ENCODE data around the gene RSL24D1. TPM values are rescaled to one million over a fixed set of nuclear protein-coding genes. Genes with fewer than 3 reads are reported as not detected.
"Not testable (repeated sequence)": the region's sequence is repeated elsewhere in the genome, so short reads cannot be mapped to it uniquely, and the experiment has no call there.

Gene RSL24D1
- total RNA-seq, 1 experiment from 2014 or later = 130 TPM

- no peak for DNase-seq (ENCODE audit: low spot score)
Observed at GRCh38 chr15:55218056-55218455, 21.3 kb upstream of the RSL24D1 start.

DNA sequence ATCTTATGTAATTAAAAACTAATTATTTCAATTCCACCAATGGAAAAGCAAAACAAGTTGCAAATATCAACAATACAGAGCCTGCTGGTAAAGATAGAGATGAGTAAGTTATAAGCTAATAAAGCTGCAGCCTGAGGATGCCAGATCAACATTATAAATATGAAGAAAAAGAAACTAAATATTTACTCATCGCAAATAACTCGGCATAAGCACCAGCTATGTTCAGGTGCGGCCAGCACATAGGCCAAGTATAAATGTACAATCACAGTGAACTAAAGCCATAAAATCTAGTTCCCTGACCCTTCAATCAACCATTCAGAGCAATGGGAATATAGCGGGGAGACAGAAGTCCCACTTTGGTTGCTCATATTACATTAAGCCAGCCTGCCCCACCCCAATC, 7.7 kb upstream of the RSL24D1 start:
- DNase-seq (ENCODE audit: low spot score) = no peak

DNA sequence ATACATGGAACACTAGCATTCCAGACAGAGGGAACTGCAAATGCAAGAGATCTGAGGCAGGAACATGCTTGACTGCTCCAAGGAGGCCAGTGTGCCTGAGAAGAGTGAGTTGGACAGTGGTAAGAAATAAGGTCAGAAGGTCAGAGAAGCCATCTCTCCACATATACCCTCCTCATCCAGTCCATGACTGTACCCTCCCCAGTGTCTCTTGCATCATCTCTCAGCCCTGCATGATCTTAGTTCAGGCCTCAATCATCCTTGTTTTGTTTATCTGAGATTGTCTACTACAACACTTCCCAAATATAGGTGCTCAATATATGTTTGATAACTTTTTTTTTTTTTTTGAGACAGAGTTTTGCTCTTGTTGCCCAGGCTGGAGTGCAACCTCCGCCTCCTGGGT, 5.5 kb upstream of the RSL24D1 start:
- DNase-seq (ENCODE audit: low spot score) = no peak

- no peak for DNase-seq (ENCODE audit: low spot score)
Observed at GRCh38 chr15:55198706-55199105, 2.0 kb upstream of the RSL24D1 start.

DNA sequence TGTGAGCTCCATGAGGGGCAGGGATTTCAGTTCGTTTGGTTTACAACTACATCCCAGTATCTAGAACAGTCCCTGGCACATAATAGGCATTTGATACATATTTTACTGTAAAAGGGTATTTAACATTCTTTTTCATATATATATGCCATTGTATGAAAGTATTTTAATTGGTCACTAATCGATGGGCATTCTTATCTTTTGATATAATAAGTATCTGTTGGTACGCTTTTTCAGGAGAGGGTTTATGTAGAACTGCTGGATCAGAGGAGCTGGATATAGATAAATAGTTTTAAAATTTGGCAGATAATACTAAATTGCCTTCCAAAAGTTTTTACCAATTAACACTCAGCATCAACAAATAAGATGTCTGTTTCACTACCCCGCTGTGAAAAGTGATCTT, 978 bp upstream of the RSL24D1 start:
- no peak for DNase-seq (ENCODE audit: low spot score)

- DNase-seq (ENCODE audit: low spot score) = no peak
Observed at GRCh38 chr15:55197362-55197705, 593 bp upstream of the RSL24D1 start.

DNA sequence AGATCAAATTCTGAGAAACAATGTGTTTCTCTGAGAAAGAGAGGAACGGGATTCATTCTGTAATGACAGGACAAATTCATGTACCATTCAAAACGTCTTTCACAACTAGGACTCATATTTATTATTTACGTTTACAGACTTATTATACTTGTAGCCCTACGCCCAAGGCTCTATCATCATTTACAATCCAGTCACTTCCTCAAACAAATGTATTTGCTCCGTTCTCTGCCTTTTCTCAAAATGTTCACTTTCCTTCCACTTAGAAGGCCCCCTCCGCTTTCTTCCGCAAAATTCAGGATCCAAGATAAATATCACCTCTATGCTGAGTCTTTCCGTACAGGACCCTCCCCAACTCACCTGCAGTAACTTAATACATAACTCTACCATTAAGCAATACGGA, 745 bp downstream of the RSL24D1 start:
- no peak for DNase-seq (ENCODE audit: low spot score)

DNA sequence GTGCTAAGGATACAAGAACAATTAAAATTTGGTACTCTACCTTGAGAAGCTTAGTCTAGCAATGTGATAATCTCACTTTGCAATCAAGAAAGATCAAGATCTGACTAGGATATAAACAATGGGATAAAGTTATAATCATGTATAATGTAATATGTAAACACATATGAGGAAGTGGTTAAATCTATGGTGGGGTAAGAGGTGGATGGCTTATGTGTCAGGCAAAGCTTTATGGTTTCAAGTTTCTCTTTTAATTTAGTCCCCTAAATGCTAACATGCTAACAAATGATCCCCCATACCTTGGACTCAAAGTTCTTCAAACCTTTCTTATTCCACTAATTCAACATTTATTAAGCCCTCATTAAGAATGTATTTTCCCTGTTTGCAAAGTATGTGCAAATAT, 2.5 kb downstream of the RSL24D1 start:
- no peak for DNase-seq (ENCODE audit: low spot score)

- DNase-seq (ENCODE audit: low spot score) = no peak
Observed at GRCh38 chr15:55186331-55186730, 10.4 kb downstream of the RSL24D1 start.

GRCh38 chr15:55183679-55184078, 13.1 kb downstream of the RSL24D1 start:
- no peak for DNase-seq (ENCODE audit: low spot score)

DNA sequence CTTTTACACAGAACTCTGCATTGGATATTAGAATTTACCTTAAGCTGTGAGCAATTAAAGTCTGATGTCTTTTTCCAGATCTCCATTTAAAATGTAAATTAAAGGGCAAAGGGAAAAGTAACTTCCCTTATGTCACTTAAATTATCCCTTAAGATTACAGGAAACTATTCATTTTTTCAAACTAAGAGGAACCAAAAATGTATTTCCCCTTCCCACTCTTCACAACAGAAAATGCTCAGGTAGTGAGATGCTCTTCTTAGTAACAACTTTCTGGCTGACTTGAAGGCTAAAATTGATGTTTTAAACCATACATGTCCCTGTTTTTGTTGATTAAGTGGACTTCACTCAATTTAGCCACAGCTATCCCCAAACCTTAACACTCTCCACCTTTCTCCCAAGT, 17.6 kb downstream of the RSL24D1 start:
- no peak for DNase-seq (ENCODE audit: low spot score)

DNA sequence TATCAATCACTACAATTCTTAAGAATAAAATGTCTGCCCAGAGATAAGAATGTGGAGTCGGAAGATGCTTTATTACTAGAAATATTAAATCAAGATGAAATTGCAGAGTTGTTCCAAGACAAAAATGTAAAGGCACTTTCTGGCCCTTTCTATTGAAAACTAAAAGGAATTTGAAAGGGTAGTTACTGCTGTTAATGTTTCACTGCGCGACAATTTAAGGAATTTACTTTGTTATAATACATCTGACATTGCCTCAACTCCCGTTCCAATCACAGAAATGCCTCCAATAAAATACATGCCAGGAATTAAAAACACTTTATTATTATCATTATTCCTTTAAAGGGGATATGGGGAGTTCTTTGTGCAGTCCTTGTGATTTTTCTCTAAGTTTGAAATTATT, 26.4 kb downstream of the RSL24D1 start:
- DNase-seq (ENCODE audit: low spot score) = no peak

DNA sequence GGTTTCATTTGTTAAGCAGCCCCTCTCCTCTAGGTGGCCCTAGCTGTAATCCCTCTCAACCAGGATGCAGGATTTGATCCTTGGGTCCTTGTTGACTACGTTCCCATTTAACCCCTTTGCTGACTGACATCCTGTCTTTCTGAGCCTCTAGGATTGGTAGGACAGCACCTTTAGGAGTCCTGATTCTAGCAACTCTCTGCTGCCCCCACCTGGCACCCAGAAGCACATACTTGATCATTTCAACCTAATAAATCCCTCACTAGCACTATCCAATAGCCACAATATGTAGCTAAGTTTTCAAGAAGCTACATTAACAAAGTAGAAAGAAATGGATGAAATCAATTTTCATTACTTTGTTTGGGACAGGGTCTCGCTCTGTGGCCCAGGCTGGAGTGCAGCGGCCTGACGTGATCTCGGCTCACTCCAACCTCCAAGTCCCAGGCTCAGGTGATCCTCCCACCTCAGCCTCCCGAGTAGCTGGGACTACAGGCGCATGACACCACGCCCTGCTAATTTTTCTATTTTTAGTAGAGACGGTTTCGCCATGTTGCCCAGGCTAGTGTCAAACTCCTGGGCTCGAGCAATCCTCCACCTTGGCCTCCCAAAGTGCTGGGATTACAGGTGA, 28.3 kb downstream of the RSL24D1 start:
- peak; percentile 81 for DNase-seq (ENCODE audit: low spot score)

DNA sequence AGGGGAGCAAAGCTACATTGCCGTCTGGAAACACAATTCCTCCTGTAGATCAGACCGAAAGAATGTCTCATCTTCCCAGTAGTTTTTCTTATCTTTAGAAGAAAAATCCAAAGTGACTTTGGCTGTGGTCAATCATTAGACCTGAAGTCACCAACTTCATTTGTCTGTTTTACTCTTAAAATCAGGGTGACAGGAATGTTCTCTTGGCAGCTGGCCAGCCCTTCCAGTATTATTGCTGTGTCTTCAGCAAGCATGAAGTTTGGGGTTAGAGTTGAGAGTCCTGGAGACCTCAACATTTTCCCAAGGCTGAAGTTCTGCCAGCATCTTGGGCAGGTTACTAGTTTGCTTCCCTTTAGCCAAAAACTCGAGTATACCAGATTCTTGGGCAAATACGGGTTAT, 32.5 kb downstream of the RSL24D1 start:
- no peak for DNase-seq (ENCODE audit: low spot score)

- no peak for DNase-seq (ENCODE audit: low spot score)
Observed at GRCh38 chr15:55151631-55152030, 45.1 kb downstream of the RSL24D1 start.

- not testable (repeated sequence) for DNase-seq (ENCODE audit: low spot score)
Observed at GRCh38 chr15:55143132-55143531, 53.6 kb downstream of the RSL24D1 start.

GRCh38 chr15:55133972-55134371, 62.8 kb downstream of the RSL24D1 start:
- DNase-seq (ENCODE audit: low spot score) = no peak

DNA sequence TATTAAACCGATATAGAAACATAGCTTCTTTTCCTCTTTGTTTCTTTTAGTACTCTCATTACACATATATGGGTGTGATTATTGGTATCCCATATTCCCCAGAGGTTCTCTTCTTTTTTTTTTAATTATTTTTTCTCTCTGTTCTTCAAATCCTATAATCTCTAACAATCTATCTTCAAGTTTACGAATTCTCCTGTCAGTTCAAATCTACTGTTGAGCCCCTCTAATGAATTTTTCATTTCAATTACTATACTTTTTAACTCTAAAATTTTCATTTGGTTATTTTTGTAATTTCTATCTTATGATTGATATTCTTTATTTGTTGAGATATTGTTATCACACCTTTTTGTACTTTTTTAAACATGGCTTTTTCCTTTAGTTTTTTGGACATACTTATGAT, 64.1 kb downstream of the RSL24D1 start:
- no peak for DNase-seq (ENCODE audit: low spot score)

Other genes starting within 250 kb of the RSL24D1 start
- 5.3 and 17.0 TPM in 2 replicates for gene RAB27A, start 92.9 kb upstream of the RSL24D1 start, total RNA-seq (2014; rRNA removed; shearing (Covaris generic))
- gene PIGBOS1, start 122.2 kb upstream of the RSL24D1 start, total RNA-seq (2014; rRNA removed; shearing (Covaris generic)) = 17.7 and 26.6 TPM in 2 replicates
- 15.1 and 18.2 TPM in 2 replicates for gene PIGB, start 122.3 kb upstream of the RSL24D1 start, total RNA-seq (2014; rRNA removed; shearing (Covaris generic))
- gene CCPG1, start 211.4 kb upstream of the RSL24D1 start, total RNA-seq (2014; rRNA removed; shearing (Covaris generic)) = 61.1 and 91.3 TPM in 2 replicates
- 1.0 and 10.1 TPM in 2 replicates for gene PIERCE2, start 211.6 kb upstream of the RSL24D1 start, total RNA-seq (2014; rRNA removed; shearing (Covaris generic))

Data from A172 (cell line).